GM12878 (cell line): Measurements from ENCODE around the gene MGA. TPM values are rescaled to one million over a fixed set of nuclear protein-coding genes. Genes with fewer than 3 reads are reported as not detected.

Source experiments
- ATAC-seq: fragments of 200-7000 bp; cut with Tn5 transposase; 3 replicates; pipeline ENCODE4 v1.9.1; 2020; ENCODE audit warnings: mild to moderate bottlenecking, moderate library complexity
- BruUV-seq: library from RNA; stranded (reverse); fragments of 400-500 nt; replicated peaks from 2 replicates; lab custom pipeline; 2021; lab: Mats Ljungman, UMichigan
- CTCF ChIA-PET: fragments of 300-600 bp; sonication (Branson Sonifier 250); formaldehyde crosslinking; extraction: SDS; loops from one replicate; lab custom pipeline; 2021; ENCODE audit warnings: inconsistent platforms; lab: Yijun Ruan, JAX
- POLR2A ChIA-PET: fragments of 350-600 bp; formaldehyde crosslinking; extraction: SDS; loops from one replicate; lab custom pipeline; 2021; ENCODE audit warnings: inconsistent platforms; lab: Charles Lee
- RAD21 ChIA-PET: fragments of 300-600 bp; sonication (Branson Sonifier 250); formaldehyde crosslinking; loops from one replicate; lab custom pipeline; 2023; ENCODE audit warnings: antibody characterized with exemption; ENCODE audit not compliant: unreplicated experiment; lab: Charles Lee
- SMC1A ChIA-PET: fragments of 300-600 bp; sonication (Branson Sonifier 250); formaldehyde crosslinking; loops from one replicate; lab custom pipeline; 2023; ENCODE audit not compliant: unreplicated experiment, uncharacterized antibody; lab: Charles Lee
- DNase-seq: peaks from one replicate; pipeline ENCODE4 v3.0.0-alpha.2; 2011; ENCODE audit warnings: low read depth, low spot score
- FAIRE-seq: peaks from 3 replicates; lab custom pipeline; 2011; peaks lifted over from hg19 to GRCh38; lab: Jason Lieb, UNC
- H2AFZ ChIP-seq: 2 replicates; pipeline ENCODE4 v1.6.0; 2011; ENCODE audit warnings: low read depth, low read length, control low read depth; ENCODE audit not compliant: control insufficient read depth
- H3K27ac ChIP-seq: 2 replicates; pipeline ENCODE4 v1.5.1; 2011; ENCODE audit warnings: control low read depth; ENCODE audit not compliant: control insufficient read depth, insufficient read depth
- H3K27me3 ChIP-seq, 2 experiments: replicated peaks in 1 of 2; 2 replicates each; pipeline versions ENCODE4 v1.6.0 to v1.6.1; 2011; ENCODE audit warnings: low read length in 1 of 2; ENCODE audit not compliant: control insufficient read depth in 2 of 2, insufficient read depth in 2 of 2
- H3K36me3 ChIP-seq, 2 experiments: 2 replicates each; pipeline ENCODE4 v1.5.1; 2011; ENCODE audit warnings: low read length in 1 of 2; ENCODE audit not compliant: control insufficient read depth in 2 of 2, insufficient read depth in 2 of 2
- H3K4me1 ChIP-seq: 2 replicates; pipeline ENCODE4 v1.6.1; 2011; ENCODE audit warnings: mild to moderate bottlenecking, low read length, moderate library complexity, mixed read lengths; ENCODE audit not compliant: control insufficient read depth, insufficient read depth
- H3K4me2 ChIP-seq: 2 replicates; pipeline ENCODE4 v1.6.0; 2011; ENCODE audit warnings: control low read depth; ENCODE audit not compliant: control insufficient read depth, insufficient read depth
- H3K4me3 ChIP-seq: fragments of 200-600 bp; sonication (generic); 2 replicates; pipeline ENCODE4 v1.5.1; 2016
- H3K79me2 ChIP-seq: 2 replicates; pipeline ENCODE4 v1.6.0; 2011; ENCODE audit warnings: low read length; ENCODE audit not compliant: control insufficient read depth, insufficient read depth
- H3K9ac ChIP-seq: 2 replicates; pipeline ENCODE4 v1.8.0; 2011; ENCODE audit warnings: low read length, control low read depth, mixed read lengths; ENCODE audit not compliant: control insufficient read depth, insufficient read depth
- H3K9me3 ChIP-seq: replicated peaks from 3 replicates; pipeline ENCODE4 v1.5.1; 2011; ENCODE audit warnings: mild to moderate bottlenecking, low read length; ENCODE audit not compliant: control insufficient read depth, insufficient read depth
- H4K20me1 ChIP-seq: 2 replicates; pipeline ENCODE4 v1.6.0; 2011; ENCODE audit not compliant: control insufficient read depth, insufficient read depth
- FOXK2 ChIP-seq: fragments of 450-650 bp; IDR thresholded peaks from 2 replicates; pipeline ENCODE4 v1.6.1; 2017; ENCODE audit warnings: mild to moderate bottlenecking, moderate library complexity
- IKZF2 ChIP-seq, 2 experiments: fragments of 450-650 bp; IDR thresholded peaks; 2 replicates each; pipeline ENCODE4 v1.6.1; 2017; ENCODE audit warnings: mild to moderate bottlenecking in 2 of 2, moderate library complexity in 2 of 2
- IRF4 ChIP-seq: IDR thresholded peaks from 2 replicates; pipeline ENCODE4 v1.6.1; 2011; ENCODE audit warnings: low read depth, low read length
- RUNX3 ChIP-seq: IDR thresholded peaks from 2 replicates; pipeline ENCODE4 v1.6.1; 2012; ENCODE audit warnings: low read length, inconsistent platforms
- WGBS: methylation state at CpG from one replicate; pipeline ENCODE4 v1.1.6; 2016; ENCODE audit warnings: low lambda C conversion rate; ENCODE audit not compliant: insufficient replicate concordance, insufficient coverage; ENCODE audit errors: missing lambda C conversion rate; 5-methylcytosine and 5-hydroxymethylcytosine counted together
- in situ Hi-C: fragments of 300-500 bp; cut with MboI; formaldehyde crosslinking; loops from 9 replicates; pipeline ENCODE4 v1.14.3; 2018; ENCODE audit warnings: mixed read lengths
- intact Hi-C: fragments of 100-400 bp; cut with micrococcal nuclease; formaldehyde crosslinking; loops from one replicate; pipeline ENCODE4 v1.14.2; 2022; ENCODE audit not compliant: unreplicated experiment
- polyA plus RNA-seq, 11 experiments: library from polyadenylated mRNA; depleted of rRNA in 4 of 11; unstranded in 6 of 11; stranded (reverse) in 5 of 11; fragments of >200 nt; fragmentation: Nextera tagmentation in 4 of 11; fragmentation: Illumina TruSeq in 1 of 11; extraction: Ambion mirVana in 4 of 11; extraction: Trizol in 1 of 11; gene quantifications; 1 replicate in 1 of 11; 2 replicates in 10 of 11; pipeline versions ENCODE4 v1.2.1 to v1.2.3, GENCODE V29; 2011 to 2016; ENCODE audit warnings: inconsistent platforms in 2 of 11, missing spikeins in 2 of 11, low read depth in 1 of 11
- total RNA-seq, 4 experiments: library from RNA; depleted of rRNA in 3 of 4; stranded (reverse); fragments of >200 nt in 3 of 4; fragmentation: Illumina TruSeq in 1 of 4; extraction: Trizol in 1 of 4; gene quantifications; 2 replicates each; pipeline versions ENCODE4 v1.2.1 to v1.2.3, GENCODE V29; 2013 to 2021

MGA gene
- total and polyA plus RNA-seq, 10 of the 15 experiments (the other 5 are each of a cell fraction or from before 2014, with no cell fraction given), result 2.6 to 29.6 (median 17.0) TPM

DNA sequence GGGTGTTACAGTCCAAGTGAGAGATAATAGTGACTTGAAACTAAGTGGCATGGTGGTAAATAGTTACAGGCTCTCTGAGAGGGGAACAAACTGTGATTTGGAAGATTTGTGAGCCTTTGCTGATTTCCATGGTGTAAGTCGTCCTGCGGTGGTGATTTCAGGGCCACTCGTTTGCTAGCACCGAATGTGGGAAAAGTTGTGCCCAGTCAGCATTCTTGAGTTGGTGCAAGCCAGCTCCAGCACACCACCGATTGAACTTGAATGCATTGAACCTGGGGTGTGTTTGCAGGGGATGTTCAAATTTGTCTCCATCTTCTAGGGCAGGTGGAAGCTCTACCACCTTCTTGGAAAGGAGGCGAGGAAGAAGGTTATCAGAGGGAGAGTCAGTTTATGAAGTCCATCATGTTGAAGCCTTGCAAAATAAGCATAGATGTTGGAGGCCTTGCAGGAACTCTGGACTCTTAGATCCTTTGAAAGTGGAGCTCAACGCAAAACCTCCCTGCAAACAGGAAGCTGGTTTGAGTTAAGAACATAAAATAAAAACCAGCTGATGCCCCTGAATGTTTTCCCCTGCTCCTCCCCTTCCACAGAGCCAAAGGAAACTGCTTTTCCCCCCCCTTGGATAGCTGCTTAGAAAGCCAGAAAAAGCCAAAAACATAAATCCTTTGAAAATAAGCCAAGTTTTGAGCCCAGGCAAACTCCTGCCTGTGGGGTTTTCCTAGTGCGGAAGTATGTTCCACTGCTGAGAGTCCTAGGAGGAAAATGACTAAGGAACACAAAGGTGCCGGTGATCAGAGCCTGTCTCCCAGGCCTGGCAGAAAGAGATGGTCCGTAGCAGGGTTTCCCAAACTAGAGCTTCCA, 136.0 kb downstream of the MGA start:
- Histone ChIP-seq H2AFZ (no peak overlapping the region), H3K4me2 (no peak overlapping the region)
- in situ Hi-C loops, result no loop called here
- POLR2A ChIA-PET, result interaction anchor here (1.5 to 12.8 kb wide), 4 partner anchors 9 to 174 kb away, joined by 4 to 170 read pairs (median 6); partner anchors contain the start of gene MAPKBP1
- DNase-seq, result no peak
- TF ChIP-seq IKZF2 (IDR thresholded peaks at IDR 0.05), result no peak
- TF ChIP-seq IRF4, result no peak
- TF ChIP-seq FOXK2, result no peak
- no peak for TF ChIP-seq RUNX3
- TF ChIP-seq, all 136 proteins: peak for 0
- no peak overlapping the region for H3K4me3 ChIP-seq
- ChIA-PET SMC1A (interaction anchor here (0.6 to 12.8 kb wide), 5 partner anchors 10 to 184 kb away, joined by 3 to 189 read pairs (median 3); partner anchors contain the start of gene MAPKBP1), CTCF (interaction anchor here (2.1 to 12.6 kb wide), 3 partner anchors 15 to 21 kb away, joined by 5 to 179 read pairs (median 27); partner anchors contain the start of gene MAPKBP1), RAD21 (interaction anchor here (1.6 to 12.8 kb wide), 2 partner anchors 13 to 20 kb away, joined by 4 to 169 read pairs; partner anchors contain the start of gene MAPKBP1)
- no peak for FAIRE-seq
- BruUV-seq, result no TSS peak
- H3K9ac ChIP-seq, result no peak overlapping the region
- peaks cover 32% of the 10 kb centered on the region for H3K4me1 ChIP-seq
- H3K36me3 ChIP-seq, result no peaks in the 10 kb centered on the region; a peak in 1 of 4 replicates
- H3K27ac ChIP-seq, result 0 out of 2 replicates have a peak overlapping the region, but pooled peaks have one; percentile 0
- no peaks in the 10 kb centered on the region for H3K9me3 ChIP-seq
- ATAC-seq, result no peak
- intact Hi-C loops, result no loop called here
- 90% methylated on average over 10 of the region's 10 CpGs for WGBS
- H4K20me1 ChIP-seq, result no peaks in the 10 kb centered on the region
- H3K27me3 ChIP-seq, result no peaks in the 10 kb centered on the region
- H3K79me2 ChIP-seq, result peaks cover 13% of the 10 kb centered on the region
